Measurements from ENCODE around the gene MAP7D1.
"Not testable (repeated sequence)": the region's sequence is repeated elsewhere in the genome, so short reads cannot be mapped to it uniquely, and the experiment has no call there.

Gene MAP7D1

GRCh38 chr1:36154335-36154734, 1.6 kb upstream of the MAP7D1 start:
- no peak for DNase-seq

GRCh38 chr1:36154765-36155407, 1.1 kb upstream of the MAP7D1 start:
- no peak for DNase-seq

- DNase-seq: no peak
Observed at GRCh38 chr1:36156329-36157114, 562 bp downstream of the MAP7D1 start.

GRCh38 chr1:36157115-36157903, 1.3 kb downstream of the MAP7D1 start:
- no peak for DNase-seq

- no peak for DNase-seq
Observed at GRCh38 chr1:36157973-36158826, 2.2 kb downstream of the MAP7D1 start.

- DNase-seq: not testable (repeated sequence)
Observed at GRCh38 chr1:36158827-36159252, 2.9 kb downstream of the MAP7D1 start.

- no peak for DNase-seq
Observed at GRCh38 chr1:36159614-36160387, 3.8 kb downstream of the MAP7D1 start.

GRCh38 chr1:36160388-36160948, 4.5 kb downstream of the MAP7D1 start:
- no peak for DNase-seq

GRCh38 chr1:36160949-36161485, 5.1 kb downstream of the MAP7D1 start:
- DNase-seq: no peak

- DNase-seq: no peak
Observed at GRCh38 chr1:36161641-36162531, 5.9 kb downstream of the MAP7D1 start.

- no peak for DNase-seq
Observed at GRCh38 chr1:36162680-36163239, 6.8 kb downstream of the MAP7D1 start.

- no peak for DNase-seq
Observed at GRCh38 chr1:36163426-36163825, 7.5 kb downstream of the MAP7D1 start.

- DNase-seq: no peak
Observed at GRCh38 chr1:36164361-36164760, 8.4 kb downstream of the MAP7D1 start.

GRCh38 chr1:36165145-36165544, 9.2 kb downstream of the MAP7D1 start:
- DNase-seq: no peak

GRCh38 chr1:36166136-36166535, 10.2 kb downstream of the MAP7D1 start:
- DNase-seq: no peak

- no peak for DNase-seq
Observed at GRCh38 chr1:36166938-36167905, 11.3 kb downstream of the MAP7D1 start.

- no peak for DNase-seq
Observed at GRCh38 chr1:36168514-36168913, 12.6 kb downstream of the MAP7D1 start.

- DNase-seq: no peak
Observed at GRCh38 chr1:36170643-36171412, 14.9 kb downstream of the MAP7D1 start.

Measured in NCI-H1048 (cell line).